Neural cell (in vitro differentiated cells): Measurements from ENCODE around the gene ING1.

Experiments used
- MXI1 ChIP-seq: fragments of 450-650 bp; conservative IDR thresholded peaks from 2 replicates; pipeline ENCODE4 v1.6.1; 2014; ENCODE audit warnings: antibody characterized with exemption, mild to moderate bottlenecking; ENCODE audit not compliant: poor library complexity, severe bottlenecking
- RAD21 ChIP-seq: fragments of 450-650 bp; conservative IDR thresholded peaks from 2 replicates; pipeline ENCODE4 v1.6.1; 2014; ENCODE audit warnings: antibody characterized with exemption, mild to moderate bottlenecking, moderate library complexity
- TF ChIP-seq, protein P1 (sequence below): fragments of 450-650 bp; IDR thresholded peaks from 2 replicates; pipeline ENCODE4 v1.5.1; 2014; ENCODE audit warnings: antibody characterized with exemption, mild to moderate bottlenecking, moderate library complexity; ENCODE audit not compliant: poor library complexity, severe bottlenecking

DNA sequence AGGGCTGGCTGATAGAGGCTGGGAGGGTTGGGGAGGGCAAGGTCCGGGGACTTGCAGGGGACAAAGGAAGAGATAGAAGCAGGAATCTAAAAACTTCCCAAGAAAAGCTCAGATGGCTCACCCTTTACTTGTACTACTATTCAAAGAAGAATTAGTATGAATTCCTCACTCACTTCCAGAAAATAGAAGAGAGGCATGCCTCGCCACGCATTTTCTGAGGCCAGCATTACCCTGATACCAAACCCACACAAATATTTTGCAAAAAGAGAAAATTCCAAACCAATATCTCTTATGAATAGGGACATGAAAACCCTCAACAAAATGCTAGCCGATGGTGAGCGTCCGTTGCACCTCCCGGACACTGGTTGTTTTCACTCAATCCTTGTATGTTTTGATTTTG is 54.0 kb downstream of the ING1 start:
- TF ChIP-seq MXI1 (no peak), RAD21 (no peak)
- TF ChIP-seq, protein P1, sequence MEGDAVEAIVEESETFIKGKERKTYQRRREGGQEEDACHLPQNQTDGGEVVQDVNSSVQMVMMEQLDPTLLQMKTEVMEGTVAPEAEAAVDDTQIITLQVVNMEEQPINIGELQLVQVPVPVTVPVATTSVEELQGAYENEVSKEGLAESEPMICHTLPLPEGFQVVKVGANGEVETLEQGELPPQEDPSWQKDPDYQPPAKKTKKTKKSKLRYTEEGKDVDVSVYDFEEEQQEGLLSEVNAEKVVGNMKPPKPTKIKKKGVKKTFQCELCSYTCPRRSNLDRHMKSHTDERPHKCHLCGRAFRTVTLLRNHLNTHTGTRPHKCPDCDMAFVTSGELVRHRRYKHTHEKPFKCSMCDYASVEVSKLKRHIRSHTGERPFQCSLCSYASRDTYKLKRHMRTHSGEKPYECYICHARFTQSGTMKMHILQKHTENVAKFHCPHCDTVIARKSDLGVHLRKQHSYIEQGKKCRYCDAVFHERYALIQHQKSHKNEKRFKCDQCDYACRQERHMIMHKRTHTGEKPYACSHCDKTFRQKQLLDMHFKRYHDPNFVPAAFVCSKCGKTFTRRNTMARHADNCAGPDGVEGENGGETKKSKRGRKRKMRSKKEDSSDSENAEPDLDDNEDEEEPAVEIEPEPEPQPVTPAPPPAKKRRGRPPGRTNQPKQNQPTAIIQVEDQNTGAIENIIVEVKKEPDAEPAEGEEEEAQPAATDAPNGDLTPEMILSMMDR, result no peak
